Suppressor macrophage (primary cell): Measurements from ENCODE around the gene CNTN5.
"Not testable (repeated sequence)": the region's sequence is repeated elsewhere in the genome, so short reads cannot be mapped to it uniquely, and the experiment has no call there.

Experiments used
- DNase-seq, 4 experiments: peaks; one replicate each; pipeline ENCODE4 v3.0.0-alpha.2; 2020 to 2022

CNTN5 gene

DNA sequence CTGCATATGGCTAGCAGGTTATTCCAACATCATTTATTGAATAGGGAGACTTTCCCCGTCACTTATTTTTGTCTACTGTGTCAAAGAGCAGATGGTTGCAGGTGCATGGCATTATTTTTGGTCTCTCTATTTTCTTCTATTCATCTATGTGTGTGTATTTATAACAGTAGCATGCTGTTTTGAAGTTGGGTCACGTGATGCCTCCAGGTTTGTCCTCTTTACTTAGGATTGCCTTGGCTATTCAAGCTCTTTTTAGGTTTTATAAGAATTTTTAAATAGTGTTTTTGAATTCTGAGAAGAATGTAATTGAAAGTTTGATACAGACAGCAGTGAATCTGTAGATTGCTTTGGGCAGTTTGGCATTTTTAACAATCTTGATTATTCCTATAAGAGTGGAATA, 770.6 kb downstream of the CNTN5 start:
- DNase-seq: no peak

DNA sequence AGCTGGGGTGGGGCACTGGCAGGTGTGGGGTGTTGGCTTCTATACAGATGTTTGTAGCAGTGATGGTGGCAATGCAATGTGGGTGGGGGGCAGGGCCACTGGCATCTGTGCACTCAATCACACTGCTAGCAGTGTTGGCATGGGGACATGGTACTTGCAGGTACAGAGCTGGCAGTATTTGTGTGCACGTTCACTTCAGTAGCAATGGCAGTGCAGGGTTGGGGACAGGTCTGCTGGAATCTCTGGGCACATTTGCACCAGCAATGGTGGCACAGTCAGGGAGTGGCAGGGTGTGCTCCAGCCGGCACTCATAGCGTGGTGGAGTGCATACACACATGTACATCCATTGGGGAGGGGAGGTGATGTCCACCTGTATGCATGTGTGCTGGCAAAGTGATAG, 775.2 kb downstream of the CNTN5 start:
- DNase-seq: no peak

DNA sequence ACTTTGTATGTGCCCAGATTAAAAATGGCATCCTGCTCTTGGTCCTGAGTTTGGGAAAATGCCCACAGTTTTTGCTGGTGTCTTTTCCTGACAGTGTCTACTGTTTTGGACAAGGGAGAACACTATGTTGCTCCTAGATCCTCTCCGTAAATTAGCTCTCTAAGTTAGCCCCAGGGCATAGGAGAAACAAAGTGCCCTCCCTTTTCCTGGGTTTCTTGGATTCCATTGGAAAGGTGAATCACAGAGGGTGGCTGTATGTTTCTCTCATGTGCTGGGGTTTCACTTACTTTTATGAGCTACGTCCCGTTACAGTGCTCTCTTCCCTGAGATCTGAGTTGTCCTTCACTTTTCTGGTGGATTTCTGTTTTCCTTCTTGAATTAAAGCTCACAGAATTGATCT, 782.8 kb downstream of the CNTN5 start:
- DNase-seq: no peak

DNA sequence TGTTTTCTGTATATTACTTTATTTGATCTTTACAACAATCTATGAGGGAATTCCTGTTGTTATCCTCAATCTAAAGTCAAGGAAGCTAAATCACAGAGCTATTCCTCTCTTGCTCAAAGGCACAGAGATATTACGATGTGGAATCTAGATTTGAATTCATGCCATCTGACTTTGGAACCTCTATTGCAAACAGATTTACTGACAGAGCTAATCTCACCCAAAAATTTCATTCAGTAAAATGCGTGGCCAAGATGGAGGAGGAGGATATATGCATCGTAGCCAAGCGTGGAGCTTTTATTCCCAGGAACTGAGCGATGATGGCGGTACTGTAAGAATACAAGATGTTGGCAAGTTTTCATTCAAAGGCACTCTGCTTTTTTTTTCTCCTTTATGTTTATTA, 791.8 kb downstream of the CNTN5 start:
- DNase-seq: no peak

DNA sequence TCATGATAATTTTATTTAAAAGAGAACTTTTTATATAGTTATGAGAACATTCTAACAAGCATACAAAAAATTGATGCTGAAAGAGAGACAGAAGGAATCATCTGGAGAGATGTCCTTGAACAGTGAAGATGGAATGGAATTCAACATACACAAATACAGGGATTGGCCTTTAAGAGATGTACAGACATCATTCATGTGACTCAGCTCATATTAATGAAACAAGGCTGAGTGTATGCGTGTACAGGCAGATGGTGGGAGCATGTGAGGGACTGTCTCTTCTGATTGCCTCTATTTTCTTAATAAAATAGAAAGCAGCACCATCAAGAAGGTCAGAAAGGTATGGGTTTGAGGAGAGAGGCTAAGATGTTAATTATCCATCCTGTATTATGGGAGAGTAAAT, 793.3 kb downstream of the CNTN5 start:
- DNase-seq: no peak

DNA sequence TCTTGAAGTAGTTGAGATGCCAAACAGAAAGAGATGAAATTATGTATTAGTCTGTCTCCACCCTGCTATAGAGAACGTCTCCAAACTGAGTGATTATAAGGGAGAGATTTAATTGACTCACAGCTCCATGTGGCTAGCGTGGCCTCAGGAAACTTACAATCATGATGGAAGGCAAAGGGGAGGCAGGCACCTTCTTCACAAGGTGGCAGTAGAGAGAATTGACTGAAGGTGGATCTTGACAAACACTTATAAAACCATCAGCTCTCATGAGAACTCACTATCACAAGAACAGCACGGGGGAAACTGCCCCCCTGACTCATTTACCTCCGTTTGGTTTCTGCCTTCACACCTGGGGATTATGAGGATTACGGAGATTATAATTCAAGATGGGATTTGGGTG, 794.0 kb downstream of the CNTN5 start:
- no peak for DNase-seq

DNA sequence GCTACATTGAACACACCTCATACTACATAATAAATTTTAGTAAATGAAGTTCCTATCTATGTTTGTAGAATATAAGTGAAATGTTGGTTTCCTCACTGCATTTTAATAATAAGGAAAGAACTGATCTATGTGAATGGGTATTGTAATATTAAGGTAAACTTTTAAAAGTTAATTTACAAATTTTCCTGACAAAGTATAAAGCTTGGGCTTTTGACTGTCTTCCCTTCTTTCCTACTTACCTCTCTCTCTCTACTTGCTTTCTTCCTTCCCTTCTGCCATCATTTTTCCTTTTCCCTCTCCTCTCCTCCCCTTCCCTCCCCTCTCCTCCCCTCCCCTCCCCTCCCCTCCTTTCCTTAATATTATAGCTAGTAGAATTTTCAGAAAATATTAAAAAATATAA, 798.2 kb downstream of the CNTN5 start:
- DNase-seq: no peak

DNA sequence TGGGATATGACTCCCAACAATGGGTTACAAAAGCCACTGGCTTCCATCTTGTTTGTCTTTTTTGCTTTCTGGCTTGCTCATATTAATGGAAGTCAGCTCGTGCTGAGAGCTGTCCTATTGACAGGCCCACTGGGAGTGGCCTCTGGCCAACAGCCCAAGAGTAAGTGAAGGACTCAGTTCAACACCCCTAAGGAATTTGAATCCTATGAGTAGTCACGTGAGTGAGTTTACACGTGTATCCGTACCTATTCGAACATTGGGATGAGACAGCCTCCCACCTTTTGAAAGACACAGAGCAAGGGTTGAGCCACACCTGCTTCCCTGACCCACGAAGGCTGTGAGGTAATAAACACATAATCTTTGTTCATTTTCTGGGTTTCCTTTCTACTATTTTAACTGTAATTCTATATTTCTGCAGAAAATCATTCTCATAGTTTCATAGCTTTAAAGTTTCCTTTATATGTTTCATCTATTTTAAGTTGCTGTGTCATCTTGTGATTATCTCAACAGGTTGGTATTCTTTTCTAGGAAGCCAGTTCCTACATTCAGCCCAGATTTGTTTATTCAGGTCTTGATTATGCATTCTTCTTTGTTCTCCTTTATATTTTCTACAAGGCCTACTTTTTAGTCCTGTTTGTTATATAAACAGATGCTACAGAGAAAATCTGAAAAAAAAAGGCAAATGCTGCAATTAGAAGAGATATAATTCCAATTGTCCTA, 802.3 kb downstream of the CNTN5 start:
- no peak for DNase-seq

DNA sequence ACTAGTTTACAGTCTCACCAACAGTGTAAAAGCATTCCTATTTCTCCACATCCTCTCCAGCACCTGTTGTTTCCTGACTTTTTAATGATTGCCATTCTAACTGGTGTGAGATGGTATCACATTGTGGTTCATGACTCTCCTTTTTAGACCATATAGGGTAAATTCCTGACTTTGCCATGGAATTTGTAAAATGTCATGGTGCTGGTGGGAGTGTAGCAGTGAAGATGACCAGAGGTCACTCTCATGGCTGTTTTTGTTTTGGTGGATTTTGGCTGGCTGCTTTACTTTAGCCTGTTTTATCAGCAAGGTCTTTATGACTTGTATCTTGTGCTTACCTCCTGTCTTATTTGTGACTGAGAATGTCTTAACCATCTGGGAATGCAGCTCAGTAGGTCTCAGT, 816.0 kb downstream of the CNTN5 start:
- DNase-seq: not testable (repeated sequence)

DNA sequence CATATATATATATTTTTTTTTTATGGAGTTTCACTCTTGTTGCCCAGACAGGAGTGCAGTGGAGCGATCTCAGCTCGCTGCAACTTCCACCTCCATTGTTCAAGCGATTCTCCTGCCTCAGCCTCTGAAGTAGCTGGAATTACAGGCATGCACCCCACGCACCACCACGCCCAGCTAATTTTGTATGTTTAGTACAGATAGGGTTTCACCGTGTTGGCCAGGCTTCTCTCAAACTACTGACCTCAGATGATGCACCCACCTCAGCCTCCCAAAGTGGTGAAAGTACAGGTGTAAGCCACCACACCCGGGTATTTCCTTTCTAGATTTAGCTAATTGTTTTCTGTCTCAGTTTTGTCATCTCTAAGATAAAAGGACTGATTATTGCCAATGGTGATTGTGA, 821.1 kb downstream of the CNTN5 start:
- no peak for DNase-seq

DNA sequence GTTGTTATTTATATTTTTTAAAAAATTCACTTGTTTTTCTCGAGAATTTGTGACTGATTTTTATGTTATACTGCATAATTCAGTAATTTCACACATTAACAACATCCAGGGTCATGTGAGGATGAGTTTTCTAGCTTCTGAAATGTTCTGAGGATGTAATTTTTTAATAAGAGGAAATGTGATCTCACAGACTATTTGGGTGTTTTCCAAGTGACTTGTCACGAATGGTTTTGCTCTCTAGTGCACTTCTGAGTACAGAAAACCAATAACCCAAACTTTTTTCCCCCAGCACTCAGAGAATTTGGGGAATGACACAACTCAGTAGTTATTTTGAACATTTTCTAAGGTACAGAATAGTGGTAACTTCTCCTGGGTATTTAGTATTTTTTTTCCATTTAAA, 845.2 kb downstream of the CNTN5 start:
- no peak for DNase-seq

DNA sequence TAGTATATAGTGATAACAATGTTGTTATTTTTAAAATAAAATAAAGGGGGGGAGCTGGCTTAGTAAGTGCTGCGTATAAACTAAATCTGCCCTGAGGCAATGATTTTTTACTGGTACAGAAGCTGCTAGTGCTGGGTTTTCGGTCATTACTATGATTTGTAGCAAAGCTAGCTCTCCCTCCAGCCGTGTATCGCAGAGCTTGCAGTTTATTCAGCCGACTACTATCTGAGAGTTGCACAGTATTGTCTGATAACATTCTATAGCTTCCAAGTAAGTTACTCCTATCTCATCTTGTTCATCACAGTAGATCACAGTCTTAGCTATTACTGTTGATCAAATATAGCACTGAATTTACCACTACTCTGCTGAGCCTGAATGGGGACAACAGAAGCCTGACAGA, 860.9 kb downstream of the CNTN5 start:
- no peak for DNase-seq

DNA sequence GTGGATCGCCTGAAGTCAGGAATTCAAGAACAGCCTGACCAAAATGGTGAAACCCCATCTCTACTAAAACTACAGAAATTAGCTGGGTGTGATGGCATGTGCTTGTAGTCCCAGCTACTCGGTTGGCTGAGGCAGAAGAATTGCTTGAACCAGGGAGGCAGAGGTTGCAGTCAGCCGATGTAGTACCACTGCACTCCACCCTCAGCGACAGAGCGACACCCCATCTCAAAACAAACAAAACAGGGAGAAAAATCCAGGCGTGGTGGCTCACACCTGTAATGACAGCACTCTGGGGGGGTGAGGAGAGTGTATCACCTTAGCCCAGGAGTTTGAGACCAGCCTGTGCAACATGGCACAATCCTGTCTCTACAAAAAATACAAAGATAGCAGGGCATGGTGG, 864.0 kb downstream of the CNTN5 start:
- DNase-seq: no peak

DNA sequence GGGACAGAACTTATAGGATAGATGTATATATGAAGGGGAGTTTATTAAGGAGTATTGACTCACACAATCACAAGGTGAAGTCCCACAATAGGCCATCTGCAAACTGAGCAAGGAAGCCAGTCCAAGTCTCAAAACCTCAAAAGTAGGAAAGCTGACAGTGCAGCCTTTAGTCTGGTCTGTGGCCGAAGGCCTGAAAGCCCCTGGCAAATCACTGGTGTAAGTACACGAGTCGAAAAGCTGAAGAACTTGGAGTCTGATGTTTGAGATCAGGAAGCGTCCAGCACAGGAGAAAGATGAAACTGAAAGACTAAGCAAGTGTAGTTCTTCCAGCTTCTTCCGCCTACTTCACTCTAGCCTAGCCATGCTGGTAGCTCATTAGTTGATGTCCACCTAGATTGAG, 866.7 kb downstream of the CNTN5 start:
- no peak for DNase-seq

DNA sequence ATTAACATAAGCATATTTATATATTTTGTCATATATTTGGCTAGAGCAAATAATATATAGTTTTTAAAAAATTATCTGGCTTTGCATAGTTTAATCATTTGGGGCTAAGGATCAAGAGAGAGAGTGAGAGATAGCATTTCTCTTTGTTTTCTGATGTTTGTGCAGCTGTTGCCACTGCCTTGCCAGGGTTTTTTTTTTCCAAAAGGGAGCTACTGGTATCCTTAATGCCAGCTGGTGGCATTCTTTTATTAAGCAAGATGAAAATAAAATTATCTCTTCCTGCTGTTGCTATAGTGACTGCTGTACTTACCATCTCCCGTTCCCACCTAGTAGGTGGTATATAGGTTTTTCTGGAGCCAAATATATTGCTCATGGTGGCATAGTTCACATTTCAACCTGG, 873.1 kb downstream of the CNTN5 start:
- DNase-seq: no peak

DNA sequence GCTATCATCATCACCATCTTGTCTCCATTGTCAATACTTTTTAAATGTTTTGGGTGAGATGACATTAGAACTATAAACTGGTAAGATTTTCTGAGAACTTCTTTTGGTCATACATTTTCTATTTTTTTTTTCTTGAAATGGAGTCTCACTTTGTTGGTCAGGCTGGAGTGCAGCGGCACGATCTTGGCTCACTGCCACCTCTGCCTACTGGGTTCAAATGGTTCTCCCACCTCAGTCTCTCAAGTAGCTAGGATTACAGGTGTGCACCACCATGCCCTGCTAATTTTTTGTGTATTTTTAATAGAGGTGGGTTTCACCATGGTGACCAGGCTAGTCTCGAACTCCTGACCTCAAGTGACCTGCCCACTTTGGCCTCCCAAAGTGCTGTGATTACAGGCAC, 880.4 kb downstream of the CNTN5 start:
- DNase-seq: no peak

DNA sequence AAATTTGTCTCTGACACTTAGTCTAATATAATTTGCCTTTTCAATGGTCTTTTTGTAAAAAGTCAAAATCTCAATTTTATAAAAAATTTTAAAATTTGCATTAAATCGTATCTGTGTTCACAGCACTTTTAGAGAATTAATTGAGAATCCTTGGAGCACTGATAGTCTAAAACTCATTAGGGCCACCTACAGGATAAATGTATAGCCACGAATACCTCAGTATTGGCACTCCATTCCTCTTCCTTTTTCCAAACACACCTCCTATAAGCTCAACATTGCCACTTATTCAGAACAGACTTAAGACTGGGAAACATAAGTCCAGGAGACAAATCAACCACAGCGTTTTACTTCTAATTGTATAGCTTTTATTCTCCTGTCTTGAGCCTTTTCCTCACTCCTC, 890.4 kb downstream of the CNTN5 start:
- DNase-seq: no peak

DNA sequence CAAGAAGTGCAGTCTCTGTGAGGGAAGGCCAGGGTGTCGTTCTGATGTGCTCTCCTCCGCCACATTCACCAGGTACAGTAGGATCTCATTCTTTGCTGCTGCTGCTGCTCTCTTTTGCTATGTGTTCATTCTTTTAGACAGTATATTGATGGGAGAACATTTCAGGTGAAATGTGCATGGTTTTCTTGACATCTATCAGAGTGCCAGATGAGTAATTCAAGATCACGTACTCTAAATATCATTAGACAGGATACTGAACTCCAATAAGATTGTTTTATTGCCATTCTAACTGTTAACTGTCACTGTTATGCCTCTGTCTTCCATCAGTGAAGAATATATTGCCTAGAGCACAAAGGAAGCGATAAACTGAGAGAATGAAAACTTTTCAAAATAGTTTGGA, 895.3 kb downstream of the CNTN5 start:
- DNase-seq: no peak

DNA sequence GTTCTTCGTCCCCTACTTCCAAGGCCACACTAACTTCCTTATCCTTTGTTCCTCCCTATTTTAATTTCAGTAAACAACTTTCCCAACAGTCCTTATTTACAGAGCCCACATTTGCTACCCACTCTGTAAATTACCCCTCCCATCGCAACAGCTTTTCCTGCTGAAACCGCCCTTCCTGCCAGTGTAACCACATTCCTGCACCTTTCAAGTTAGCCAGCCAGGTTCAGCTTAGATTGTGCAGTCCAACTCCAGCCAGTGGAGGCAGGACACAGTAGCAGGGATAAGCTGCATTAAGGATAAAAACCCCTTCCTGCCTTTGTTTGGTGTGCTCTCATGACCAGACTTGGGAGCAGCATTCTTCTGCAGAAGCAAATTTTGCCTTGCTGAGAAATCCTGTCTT, 898.0 kb downstream of the CNTN5 start:
- no peak for DNase-seq

DNA sequence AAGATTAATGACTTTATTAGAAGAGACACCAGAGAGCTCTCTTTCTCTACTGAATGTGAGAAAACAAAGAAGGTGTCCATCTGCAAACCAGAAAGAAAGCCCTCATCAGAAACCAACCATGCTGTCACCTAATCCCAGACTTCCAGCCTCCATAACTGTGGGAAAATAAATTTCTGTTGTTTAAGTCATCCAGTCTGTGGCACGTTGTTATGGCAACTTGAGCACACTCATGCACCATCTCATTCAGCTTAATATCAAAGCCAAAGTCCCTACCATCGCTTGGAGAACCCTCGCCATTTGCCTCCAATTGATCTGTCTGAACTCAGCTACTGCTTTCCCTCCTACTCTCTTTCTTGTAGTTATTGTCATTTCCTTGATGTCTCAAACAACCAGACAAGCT, 900.2 kb downstream of the CNTN5 start:
- no peak for DNase-seq

DNA sequence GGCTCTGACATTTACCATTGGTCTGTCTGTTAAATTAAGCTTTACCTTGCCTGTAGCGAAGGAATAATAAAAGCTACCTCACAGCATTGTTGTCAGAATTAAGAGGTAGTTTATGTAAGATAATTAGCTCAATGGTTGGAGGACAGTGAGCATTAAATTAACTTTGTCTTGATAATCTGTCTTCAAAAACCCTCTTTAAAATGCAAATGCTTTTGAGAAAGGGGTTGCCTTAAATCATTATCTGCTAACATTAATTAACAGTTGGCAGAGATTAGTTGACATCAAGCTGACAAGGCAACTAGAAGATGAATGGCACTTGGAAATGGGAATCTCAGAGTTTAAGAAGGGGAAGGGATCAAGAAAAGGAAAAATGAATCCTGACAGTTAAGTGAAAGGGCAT, 905.2 kb downstream of the CNTN5 start:
- DNase-seq: no peak

DNA sequence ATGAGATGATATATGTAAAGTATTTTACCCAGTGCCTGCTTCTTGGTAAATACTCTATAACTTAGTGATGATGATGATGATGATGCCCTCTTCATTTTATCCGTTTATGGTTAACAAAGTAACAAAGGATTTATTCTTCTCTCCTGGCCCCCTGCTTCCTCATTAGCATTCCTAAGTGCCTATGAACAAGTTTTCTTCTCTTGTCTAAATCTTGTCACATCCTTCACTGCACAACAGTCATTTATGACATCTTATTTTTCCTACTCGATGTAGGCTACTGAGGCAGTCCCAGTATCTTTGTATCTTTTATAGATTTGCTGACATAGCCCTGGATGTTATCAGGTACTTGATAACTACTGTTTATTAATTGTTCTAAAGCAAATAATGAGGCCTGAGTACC, 911.9 kb downstream of the CNTN5 start:
- DNase-seq: no peak

DNA sequence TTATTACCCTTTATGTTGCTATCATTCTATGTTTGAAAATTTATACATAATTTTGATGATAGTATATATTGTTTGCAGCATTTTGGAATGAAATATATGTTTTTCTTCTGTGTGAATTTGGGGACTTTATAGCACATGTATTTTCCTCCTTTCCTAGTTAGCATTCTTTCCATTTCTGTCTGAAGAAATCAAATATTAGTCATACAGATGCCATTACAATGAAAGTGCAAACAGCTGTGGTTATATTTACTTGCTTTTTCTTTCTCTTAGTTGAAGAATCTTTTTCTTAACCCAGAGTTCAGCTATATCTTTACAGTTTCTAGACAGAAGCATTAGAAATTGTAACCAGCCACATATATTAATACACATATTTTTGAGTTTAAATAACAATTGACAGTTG, 913.3 kb downstream of the CNTN5 start:
- DNase-seq: no peak

DNA sequence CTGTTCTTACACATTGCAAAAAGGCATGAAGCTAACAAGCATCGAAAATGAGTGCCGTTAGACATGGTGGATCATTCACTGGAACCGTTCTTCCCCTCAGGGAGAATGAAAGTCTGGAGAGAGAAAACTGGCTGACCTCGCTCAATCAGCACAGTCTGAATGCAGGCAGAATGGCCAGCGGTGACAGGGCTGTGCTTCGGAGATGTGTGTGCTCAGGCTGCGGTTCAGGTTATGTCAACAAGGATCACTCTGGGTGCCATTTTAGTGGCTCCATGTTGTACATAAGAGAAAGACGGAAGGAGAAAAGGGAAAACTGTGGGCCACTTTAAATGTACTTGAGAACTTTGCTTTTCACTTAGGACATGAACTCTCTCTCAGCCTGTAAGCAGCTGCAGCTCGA, 916.6 kb downstream of the CNTN5 start:
- DNase-seq: no peak

DNA sequence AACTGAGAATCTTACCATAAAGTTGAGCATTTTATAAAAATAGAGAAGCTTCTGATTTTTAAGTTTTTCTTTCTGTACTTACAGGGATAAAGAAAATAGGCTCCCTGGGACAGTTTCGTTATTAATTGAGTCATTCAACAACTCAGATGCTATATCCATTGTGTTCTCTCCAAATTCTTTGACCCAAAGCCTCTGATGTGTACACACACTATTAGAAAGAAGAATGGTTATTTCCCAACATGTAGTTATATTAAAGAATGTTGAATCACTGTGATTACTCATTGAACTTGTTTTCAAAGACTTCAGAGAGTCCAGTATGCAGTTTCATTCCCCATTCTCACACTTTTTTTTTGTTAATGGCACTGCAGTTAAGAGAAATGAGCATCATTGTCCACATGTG, 932.1 kb downstream of the CNTN5 start:
- DNase-seq: no peak

DNA sequence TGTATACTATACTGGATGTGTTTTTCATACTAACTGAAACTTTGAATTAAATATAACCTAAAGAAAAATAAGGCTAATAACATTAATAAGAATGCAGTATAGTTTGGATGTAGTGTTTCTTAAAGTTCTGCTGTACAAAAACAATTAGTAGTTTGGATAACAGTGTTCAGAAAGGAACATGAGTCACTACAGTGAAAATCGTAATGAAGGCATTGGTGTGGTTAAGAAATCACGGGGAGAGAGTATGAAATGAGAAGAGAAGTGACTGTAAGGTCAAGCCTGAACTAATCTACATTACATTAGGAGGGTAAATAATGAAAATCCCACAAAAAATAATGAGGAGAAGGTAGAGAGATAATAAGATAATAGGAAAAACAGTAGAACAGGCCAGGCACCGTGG, 939.8 kb downstream of the CNTN5 start:
- DNase-seq: no peak
